HG02970 (cell line): ENCODE measurements around the gene RASSF6.
"Not testable (repeated sequence)": the region's sequence is repeated elsewhere in the genome, so short reads cannot be mapped to it uniquely, and the experiment has no call there.

Experiments
- ATAC-seq: cut with Tn5 transposase; IDR thresholded peaks from one replicate; pipeline ENCODE4 v1.9.1; 2021; ENCODE audit warnings: mild to moderate bottlenecking, moderate library complexity, moderate number of reproducible peaks; ENCODE audit not compliant: unreplicated experiment, low FRiP score

Gene RASSF6, protein sequence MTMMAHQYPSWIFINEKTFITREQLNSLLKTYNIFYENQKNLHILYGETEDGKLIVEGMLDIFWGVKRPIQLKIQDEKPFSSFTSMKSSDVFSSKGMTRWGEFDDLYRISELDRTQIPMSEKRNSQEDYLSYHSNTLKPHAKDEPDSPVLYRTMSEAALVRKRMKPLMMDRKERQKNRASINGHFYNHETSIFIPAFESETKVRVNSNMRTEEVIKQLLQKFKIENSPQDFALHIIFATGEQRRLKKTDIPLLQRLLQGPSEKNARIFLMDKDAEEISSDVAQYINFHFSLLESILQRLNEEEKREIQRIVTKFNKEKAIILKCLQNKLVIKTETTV

DNA sequence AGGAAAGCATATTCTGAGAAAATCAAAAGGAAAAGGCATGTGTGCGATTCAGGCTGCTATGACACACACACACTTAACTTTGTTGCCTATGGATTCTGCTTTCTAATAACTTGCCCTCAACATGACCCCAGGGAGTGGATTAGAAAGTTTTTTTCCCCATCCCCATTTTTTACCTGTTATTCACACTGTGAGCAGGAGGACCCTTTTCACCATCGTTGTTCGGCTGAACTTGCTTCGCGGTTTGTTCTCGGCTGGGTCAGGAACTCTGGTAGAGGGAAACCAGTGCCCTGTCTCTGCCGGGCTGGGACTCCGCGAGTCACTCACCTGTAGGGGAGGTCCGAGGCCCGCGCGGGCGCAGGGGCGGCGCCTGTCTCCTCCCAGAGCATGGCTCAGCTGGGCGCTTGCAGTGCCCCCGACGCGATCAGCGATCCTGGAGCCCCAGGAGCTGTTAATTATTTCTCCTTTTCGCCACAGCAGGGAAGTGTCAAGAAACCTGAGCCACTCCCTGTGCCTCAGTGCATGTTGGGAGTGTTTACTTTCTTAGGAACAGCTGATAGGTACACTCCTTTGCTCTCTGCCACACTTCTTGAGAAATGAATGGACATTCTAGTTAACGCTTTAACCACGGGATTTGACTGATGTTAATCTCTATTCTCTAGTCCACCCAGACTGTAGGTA lies at the start of gene RASSF6:
Gene RASSF6 (minus strand): TSS at position 322 of the 678 bp plus-strand sequence. CDS start 8,641 bp downstream, outside the sequence.
- peak; percentile 88 for ATAC-seq

DNA sequence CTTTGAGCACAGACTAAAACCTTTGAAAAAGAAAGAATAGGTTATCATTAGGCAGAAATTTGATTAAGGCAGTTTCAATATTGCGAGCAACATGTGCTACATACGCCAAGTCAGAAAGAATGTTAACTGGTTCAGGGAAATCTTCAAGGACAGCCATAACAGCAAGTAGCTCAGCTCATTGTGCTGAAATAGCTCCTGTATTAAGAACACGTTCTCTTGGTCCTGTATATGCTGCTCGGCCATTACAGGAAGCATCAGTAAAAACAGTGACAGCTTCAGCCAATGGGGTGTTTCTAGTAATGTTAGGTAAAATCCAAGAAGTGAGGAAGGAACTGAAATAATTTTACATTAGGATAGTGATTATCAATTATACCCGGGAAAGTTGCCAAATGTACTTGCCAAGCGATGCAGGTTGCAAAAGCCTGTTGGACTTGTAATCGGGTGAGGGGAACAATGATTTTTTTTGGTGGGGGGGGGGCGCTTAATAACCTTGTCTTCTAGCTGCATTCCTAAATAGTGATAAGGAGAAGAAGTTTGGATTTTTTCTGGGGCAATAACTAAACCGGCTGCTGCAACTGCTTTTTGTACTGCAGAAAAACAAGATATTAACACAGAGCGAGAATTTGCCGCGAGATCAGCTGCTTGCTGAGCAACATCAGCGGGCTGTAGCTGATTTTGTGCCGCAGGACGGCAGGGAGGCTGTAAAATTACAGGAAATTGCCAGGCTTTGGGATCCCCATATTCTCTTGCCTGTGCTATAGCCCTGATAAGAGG lies 49.4 kb upstream of the RASSF6 start:
- no peak for ATAC-seq

DNA sequence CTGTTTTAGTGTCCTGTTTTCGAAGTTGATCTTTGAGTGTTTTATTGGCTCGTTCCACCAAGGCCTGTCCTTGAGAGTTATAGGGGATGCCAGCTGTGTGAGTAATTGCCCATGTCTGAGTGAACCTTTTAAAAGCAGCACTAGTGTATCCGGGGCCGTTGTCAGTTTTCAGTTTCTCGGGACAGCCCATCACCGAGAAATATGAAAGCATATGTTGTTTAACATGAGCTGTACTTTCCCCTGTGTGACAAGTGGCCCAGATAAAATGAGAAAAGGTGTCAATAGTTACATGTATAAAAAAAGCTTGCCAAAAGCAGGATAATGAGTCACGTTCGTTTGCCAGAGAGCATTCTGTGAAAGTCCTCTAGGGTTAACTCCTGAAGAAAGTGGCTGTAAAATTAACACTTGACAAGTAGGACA lies 48.6 kb upstream of the RASSF6 start:
- ATAC-seq, result no peak

DNA sequence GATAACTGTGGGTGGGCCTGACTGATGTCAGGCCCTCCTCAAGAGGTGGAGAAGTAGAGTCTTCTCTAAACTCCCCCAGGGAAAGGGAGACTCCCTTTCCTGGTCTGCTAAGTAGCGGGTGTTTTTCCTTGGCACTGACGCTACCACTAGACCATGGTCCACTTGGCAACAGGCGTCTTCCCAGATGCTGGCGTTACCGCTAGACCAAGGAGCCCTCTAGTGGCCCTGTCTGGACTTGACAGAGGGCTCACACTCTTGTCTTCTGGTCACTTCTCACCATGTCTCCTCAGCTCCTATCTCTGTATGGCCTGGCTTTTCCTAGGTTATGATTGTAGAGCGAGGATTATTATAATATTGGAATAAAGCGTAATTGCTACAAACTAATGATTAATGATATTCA lies 45.7 kb upstream of the RASSF6 start:
- not testable (repeated sequence) for ATAC-seq

DNA sequence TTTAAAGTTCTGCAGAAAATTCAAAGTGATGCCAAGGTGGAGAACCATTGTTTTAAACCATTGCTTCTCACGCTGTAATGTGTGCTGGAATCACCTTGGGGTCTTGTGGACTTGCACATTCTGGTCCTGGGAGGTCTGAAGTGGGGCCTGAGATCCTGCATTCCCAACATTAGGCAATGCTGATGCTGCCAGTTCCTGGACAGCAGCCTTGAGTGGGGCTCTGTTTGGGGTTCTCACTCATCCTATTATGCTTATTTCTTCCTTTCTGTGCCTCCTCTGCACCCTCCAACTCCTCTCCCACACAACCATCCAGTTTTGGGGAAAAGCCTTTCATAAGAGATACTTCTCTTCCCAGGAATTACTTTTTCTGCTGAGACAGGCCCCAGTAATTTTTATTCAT lies 44.2 kb upstream of the RASSF6 start:
- ATAC-seq, result no peak

DNA sequence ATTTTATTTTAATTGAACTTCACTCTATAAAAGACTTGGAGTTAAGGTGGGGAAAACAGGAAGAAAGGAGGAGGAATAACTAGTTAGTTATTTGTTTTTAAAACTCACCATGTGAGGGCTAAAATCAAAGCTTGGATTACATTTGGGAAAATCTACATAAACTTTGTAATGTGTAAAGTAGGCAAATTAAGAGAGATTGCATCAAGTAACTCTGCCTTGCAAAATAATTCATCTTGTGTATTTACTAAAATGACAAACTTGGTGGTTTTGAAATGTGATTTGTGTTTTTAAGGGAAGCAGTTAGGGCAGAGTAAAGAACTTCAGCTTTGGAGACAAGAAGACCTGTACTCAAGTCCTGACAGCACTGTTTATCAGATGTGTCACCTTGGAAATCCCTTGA lies 43.3 kb upstream of the RASSF6 start:
- no peak for ATAC-seq

DNA sequence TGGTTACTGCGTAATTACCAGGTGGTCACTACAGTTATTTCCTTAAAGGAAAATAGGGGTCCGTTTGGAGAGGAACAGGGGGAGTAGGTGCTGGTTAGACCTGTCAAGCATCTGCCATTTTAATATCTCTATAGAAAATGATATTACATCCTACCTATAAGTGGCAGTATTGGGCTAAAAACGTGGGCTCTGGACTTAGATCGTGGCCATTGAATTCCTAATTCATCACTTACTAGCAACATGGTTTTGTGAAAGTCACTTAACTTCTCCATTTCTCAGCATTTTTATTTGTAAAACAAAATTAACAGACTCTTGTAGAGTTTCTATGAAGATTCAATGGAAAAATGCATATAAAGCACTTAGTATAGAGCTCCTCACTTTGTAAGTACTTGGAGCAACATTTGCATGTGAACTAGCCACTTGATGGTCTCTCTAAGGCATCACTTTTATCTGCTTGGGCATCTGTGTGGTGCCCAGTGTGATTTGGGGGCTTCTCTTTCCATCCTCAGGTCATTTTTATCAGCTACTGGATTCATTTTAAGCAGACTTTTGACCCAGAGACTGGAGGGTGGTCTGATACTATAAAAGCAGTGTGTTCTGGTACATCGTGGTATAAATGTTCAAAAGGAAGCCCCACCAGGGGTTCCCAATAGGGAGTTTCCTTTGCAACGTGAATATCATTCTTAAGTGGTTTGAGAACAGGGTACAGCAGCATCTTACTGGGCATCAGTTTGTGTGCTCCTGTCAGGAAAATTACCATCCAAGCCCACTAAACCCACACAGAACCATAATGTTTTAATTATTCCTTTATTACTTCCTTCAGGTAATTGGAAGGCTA lies 42.7 kb upstream of the RASSF6 start:
- no peak for ATAC-seq

DNA sequence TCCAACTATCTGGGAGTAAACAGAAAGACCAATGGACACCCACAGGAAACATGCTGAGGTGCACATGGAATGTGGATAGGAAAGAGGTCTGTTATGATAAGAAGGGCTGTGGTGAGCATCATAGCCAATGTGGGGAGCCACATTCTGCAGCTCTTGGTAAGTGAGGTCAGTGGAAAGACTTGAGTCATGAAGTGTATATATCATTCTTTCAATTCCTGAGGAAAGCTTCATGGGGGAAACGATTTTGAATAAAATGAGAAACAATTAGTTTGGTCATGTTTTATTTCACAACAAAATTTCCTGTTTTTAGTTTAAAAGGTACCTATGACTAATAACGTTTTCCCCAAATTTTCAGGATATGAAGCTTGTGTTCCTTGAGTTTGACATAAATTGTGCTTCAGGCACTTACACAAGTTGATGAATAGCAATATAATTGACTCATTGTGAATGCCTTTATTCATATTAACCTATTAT lies 41.4 kb upstream of the RASSF6 start:
- ATAC-seq, result no peak

DNA sequence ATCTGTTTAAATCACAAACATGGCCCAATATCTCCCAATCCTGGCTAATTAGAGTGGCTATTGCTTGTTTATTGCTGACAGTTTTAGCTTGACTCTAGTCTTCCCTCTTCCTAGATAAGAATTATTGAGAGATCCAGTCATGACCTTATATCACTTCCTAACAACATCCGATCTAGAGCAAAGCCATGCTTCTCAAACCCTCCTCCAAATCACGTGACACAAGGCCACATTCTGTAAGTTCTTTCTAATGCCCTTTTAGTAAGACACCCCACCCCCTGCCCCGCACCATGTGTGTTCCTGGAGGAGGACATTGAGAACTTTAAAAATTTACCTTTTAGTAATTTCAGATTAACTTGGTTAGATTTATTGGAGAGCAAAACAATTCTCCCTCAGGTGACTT lies 40.6 kb upstream of the RASSF6 start:
- no peak for ATAC-seq

DNA sequence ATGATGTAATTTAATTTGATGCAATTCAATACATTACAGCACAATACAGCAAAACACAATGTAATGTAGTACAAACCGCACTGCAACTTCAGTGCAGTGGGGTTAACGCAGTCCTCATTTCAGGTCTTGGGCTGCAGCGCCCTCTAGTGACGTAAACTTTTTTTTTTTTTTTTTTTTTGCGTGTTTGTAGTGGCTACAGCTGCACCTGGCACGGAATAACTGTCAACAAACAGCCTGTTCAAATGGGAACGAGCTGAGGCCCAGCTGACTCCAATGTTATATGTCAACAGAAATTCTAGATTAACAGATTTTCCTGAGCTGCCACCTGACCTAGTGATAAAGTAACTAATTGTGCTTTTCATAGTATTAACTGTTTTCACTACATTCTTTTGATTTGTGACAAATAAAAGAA lies 33.5 kb upstream of the RASSF6 start:
- ATAC-seq, result no peak

DNA sequence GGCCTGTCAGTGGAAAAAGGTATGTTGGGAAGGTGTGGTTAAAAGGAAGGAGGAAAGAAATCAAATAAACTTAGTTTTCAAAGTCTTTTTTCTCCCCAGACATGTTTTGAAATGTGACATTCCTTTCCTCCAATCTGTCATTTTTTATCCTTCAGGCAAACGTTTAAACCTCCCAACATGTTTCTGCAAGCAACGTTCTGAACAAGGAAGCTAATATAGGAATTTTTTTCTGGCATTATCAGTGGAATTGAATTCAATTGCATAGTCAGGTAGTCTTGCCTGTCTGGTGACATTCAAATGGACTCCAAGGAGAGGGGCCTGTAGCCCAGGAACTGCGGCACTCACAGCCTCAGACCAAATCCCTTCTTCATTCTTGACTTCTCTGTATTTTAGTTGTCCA lies 30.0 kb upstream of the RASSF6 start:
- ATAC-seq, result no peak

DNA sequence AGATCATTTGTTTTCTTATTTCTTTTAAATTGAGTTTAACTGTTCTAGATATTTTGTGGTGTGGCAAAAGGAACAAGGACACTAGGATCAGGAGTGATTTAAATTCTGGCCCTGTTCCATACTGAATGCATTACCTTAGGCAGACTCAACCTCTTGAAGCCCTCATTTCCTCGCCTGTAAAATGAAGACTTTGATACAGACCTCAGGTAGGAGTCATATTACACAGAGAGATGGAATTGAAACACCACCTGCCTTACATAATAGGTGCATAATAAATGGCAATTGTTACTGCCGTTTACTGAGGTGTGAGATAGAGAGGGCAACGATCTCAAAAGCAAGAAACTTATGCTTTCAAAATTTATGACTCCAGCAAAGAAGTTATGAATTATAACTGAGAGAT lies 28.2 kb upstream of the RASSF6 start:
- ATAC-seq, result no peak

DNA sequence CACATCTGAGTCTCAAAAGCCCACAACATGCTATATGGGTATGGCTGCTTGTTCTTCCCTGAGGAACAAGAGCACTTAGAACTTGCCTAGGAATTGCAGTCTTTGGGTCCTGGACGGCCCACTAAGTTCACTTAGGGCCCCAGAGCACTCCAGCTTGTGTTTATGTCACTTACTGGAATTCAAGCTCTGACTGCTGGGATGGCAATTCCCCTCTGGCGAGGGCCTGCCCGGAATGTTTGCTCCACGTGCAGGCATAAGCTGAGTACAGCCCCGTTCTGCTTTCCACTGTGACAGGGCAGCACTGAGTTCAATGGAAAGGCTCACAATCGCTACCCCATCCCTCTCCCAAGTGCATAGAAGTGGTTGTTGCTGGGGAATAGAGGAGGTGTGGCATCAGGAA lies 25.9 kb upstream of the RASSF6 start:
- no peak for ATAC-seq

DNA sequence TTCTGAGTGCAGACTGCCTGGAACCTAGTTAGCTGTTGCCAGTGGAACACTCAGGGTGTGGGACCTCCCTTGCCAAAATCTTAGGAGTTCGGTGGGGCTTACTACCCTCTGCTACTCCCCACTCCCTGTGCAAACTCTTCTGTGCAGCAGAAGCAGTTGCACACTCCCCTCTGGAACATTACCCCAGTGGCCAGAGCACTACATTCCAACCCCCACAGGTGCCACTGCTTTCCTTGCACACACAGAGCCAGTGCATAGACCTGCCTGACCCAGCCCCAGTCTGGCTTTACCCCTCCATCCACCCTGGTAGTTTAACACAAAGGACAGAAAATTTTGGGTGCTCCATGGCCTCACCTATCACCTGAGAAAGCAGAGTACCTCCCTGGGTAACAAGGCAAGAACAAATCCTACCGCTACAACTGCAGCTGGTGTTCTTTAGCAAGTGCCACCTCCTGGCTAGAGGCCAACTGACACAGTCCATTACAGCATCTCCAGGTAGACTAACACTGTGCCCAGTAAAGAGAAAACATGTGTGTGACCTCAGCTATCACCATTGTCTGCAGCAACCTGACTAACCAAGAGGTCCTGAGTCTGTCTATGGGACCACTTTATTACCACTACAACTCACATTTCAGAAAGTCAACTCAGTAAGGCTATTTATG lies 11.5 kb upstream of the RASSF6 start:
- ATAC-seq, result no peak

DNA sequence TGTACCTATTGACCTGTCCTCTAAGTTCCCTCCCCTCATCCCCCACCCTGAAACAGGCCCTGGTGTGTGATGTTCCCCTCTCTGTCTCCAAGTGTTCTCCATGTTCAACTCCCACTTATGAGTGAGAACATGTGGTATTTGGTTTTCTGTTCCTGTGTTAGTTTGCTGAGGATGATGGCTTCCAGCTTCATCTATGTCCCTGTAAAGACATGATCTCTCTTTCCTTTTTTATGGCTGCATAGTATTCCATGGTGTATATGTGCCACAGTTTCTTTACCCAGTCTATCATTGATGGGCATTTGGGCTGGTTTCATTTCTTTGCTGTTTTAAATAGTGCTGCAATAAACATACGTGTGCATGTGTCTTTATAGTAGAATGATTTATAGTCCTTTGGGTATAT lies 8.6 kb upstream of the RASSF6 start:
- ATAC-seq, result not testable (repeated sequence)

DNA sequence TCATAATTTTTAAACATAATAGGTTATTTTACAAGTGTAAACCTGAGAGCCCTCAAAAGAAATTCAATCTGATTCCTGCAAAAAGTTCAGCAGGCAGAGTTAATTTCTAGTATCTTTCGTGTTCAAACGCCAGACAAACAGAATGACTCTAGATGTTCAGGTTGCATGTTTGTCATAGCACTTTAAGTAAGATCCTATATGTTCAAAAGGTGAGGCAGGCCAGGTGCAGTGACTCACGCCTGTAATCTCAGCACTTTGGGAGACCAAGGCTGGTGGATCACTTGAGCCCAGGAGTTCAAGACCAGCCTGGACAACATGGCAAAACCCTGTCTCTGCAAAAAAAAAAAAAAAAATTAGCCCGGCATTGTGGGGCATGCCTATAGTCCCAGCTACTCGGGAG lies 1.1 kb upstream of the RASSF6 start:
- ATAC-seq, result no peak

DNA sequence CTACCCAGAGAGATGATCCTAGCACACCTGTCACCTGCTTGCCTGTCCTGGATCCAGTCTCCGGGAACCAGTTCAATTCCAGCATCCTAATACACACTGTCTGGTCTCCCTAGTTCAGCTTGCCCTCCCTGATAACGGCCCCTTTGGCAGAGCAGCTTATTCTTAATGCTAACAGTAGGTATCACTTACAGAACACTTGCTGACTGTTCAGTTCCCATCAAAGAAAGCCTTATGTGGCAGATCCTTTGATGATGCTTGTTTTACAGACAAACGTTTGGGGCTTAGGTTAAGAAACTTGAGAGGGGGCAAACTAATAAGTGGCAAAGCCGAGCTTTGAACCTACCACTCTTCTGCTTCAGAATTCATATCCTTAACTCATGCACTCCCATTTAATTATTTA lies 890 bp downstream of the RASSF6 start:
- ATAC-seq, result no peak

DNA sequence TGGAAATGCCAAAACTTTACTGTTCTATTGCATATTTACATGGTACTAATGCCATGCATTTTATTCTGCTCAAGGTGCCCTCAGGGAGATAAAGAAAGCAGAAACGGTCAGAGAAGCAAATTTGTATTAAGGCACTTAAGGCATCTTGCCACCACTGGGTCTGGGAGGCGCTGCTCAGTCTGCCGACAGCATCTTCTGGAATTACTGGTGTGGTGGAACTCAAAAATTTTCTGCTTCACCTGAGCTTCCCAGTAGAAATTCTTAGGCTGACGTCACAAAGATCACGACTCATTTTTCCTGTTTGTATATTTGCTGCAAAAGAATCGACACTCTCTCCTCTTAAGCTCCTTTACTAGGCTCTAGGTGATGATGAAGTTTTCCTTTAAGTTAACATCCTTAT lies 3.0 kb downstream of the RASSF6 start:
- ATAC-seq, result no peak

DNA sequence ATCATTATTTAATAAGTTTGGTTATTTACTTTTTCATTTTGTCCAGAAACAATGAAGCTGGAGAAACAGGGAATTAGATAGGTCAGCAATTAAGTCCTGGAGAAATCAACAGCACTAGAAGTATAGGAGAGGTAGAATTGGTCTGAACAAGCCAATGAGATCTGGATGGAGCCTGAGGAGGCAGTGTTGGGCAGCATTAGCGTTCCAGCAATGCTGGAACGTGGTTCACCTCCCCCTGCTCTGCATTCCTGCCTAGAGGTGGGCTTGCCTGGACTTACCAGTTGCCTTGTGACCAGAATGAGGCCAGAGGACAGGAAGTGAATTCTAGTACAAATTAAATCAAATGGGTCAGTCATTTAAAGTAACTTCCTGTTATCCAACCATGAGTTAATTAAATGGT lies 4.6 kb downstream of the RASSF6 start:
- no peak for ATAC-seq

DNA sequence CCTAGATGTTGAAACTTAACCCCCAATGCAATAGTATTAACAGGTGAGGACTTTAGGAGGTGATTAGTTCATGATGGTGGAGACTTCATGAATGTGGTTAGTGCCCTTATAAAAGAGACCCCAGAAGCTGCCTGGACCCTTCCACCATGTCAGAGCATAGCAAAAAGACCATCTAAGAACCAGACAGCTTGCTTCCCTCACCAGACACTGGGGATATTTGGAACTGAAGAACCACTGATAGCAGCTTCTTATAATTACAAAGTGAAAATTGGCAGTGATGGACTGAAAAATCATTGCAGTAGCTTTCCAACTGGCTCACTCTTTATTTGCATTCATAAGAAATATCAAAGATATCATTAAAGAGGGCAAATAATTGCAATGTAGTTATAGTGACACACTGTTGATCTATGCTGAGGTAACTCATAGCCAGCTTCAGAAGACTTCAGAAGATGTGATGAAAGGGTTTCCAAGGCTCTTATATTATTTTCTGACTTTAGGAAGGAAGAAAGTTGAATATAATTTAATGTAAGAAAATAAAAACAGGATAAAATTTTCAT lies 5.8 kb downstream of the RASSF6 start:
- ATAC-seq, result no peak
